ENCODE results near the gene COPA. TPM values are rescaled to one million over a fixed set of nuclear protein-coding genes. Genes with fewer than 3 reads are reported as not detected.

The COPA gene
- polyA plus RNA-seq, 4 donors, result 140 to 179 (median 159) TPM

DNA sequence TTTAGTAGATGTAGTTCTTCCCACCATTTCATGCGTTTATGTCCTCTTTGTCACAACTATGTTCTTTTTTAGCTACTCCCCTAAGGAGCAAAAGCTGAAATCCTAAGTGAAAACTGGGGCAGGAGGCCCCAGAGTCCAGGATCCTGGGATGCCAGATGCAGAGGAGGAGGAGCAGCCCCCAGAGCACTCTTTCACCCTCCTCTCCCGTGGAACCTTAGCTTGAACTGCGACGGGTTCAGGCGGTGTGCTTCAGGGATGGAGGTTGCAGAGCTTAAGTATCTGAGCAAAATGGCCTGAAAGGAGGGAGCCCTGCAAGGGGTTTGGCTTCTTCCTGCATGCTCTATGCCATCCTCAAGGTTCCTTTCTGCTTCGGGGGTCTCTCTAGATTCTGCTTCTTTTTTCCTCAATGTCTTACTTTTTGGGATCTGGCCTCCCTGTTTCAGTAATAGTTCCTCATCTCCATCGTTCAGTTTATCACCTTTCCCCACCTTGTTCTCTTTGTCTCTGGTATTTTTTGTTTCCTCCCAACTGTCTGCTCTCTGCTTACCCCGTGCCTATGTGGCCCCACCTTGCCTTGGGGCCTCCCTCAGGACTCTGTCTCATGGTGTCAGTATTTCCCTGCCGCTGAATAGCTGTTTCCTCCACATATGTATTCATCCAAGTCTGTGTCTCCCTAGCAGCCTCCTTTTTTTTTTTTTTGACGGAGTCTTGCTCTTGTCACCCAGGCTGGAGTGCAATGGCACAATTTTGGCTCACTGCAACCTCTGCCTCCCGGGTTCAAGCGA lies 21.1 kb upstream of the COPA start:
- DNase-seq (ENCODE audit: low read depth in 4 of 4, low spot score in 2 of 4), result no peak

DNA sequence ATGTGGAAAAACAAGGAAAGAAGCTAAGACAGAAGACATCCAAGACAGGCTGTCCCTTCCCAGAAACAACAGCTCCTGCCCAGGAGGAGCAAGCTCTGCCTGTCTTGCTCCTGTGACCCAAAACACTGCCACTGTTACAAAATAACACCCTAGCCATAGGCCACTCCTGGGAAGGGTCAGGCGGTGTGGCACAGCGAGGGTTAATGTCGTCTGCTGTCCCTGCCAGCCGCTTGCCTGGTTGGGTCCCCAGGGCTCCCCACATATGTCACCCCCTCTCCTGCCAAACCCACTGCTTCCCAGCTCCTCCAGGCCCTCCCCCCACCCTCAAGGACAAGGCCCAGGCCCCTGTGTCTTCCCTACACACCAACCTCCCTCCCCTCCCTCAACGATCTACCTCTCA lies 20.0 kb upstream of the COPA start:
- DNase-seq (ENCODE audit: low read depth in 4 of 4, low spot score in 2 of 4), result no peak

DNA sequence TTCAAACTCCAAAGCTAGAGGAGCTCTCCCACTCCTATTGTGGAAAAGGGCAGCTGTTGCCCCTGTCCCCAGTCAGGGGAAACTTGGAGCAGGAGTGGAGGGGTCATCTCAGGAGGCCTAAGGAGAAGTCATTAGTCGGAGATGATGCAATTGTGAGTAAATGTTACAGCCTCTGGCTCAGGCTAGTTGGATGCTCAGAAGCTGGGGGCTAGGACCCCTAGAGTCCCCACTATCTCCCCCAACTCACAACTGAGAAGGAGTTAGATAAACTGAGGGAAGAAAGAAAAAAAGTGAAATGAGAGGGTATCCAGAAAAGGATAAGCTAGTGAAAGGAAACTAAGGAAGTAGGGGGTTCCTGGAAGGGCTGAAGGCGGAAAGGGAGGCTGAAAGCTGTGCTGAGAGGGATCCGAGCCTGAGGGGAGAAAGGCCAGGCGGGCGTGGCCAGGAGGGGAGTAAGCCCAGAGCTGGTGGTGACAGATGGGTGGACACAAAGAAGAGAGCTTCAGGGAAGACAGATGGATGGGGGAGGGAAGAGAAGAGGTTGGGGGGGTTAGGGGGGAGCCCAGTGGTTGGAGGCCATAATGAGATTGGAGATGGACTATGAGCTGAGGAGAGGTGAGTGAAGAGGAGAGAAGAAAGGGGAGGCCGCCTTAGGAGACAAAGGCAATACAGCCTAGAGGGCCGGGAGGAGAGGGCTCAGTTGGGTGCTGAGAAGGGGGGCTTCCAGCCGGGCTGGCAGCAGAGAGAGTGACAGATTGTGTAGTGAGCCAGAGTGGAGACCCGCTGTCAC lies 19.3 kb upstream of the COPA start:
- DNase-seq (ENCODE audit: low read depth in 4 of 4, low spot score in 2 of 4), result no peak

DNA sequence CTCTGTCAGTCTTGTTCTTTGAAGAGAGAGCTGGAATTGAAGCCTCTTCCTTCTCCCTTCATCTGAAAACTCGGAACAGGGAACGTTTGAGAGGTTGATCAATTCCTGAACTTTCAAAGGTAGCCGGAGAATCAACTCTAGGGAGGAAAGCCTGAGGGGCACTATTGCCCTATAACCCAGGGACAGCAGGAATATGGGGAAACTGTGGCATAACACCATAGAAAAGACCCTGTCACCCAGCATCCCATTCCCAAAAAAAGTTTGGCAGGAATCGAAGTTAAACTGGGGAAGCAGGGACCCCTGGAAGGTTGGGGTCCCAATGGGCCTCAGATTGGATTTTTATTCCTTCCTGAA lies 18.7 kb upstream of the COPA start:
- no peak for DNase-seq (ENCODE audit: low read depth in 4 of 4, low spot score in 2 of 4)

DNA sequence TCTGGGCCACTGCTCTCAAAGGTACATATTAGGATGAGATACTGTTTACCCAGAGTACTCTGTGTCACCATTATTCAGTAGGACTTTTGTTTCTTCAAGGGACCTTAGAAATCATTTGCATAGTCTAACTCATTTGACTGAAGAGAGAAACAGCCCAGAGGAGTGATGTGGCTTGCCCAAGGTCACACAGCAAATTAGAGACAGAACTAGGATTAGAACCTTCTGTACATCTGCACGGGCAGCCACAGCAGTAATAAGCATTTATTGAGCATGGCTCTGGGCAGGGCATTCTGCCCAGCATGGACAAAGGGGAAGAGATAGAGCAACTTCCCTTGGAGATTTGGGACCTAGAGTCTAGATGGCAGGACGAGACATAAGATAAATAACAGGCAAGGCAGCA lies 18.1 kb upstream of the COPA start:
- DNase-seq (ENCODE audit: low read depth in 4 of 4, low spot score in 2 of 4), result no peak

DNA sequence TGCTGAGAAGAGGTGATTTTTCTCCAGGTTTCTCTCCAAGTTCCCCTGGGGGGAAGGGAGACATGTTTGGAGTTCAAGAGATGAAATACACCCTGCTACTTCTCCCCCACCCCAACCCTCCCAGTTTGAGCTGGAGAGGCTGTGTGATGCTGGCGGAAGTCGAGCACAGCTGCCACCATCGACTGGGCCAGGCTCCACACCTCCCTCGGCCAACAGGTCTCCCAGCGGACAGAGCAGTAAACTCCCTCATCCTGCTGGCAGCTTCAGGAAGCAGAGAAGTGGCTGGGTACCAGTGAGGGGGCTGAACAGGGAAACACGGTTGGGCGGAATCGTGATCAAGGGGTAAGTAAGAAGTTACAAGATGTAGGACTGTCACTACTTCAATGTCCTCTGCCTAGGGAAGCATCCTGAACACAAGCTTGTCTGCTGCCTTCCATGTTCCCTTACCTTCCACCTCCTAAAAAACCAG lies 17.2 kb upstream of the COPA start:
- DNase-seq (ENCODE audit: low read depth in 4 of 4, low spot score in 2 of 4), result no peak

DNA sequence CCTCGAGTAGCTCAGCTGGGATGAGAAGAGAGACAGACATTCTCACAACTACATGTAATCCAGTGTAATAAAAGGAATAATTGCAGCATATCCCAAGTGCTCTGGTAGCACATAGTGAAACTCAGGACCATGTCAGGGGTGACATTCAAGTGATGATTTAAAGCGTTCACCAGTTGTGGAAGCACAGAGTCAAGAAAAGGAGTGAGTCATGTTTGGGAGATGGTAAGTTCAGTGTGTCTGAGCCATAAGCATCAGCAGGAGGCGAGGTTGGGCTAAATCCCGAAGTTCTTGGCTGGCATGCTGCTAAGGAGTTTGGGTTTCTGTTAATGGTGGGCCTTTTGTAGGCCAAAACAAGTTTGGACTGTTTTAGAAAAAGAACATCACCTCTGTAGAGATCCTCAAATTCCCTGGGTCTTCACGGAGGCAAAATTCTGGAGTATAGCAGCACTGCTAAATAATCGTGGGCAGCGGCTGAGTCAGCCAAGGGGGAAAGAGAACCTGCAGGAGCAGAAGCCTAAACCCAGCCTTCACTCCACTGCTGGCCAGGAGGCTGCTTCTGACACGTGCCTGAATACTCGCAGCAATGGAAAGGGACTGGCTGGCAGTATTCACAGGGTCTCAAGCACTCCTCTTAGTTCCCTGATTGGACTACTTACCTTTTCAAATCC lies 16.6 kb upstream of the COPA start:
- no peak for DNase-seq (ENCODE audit: low read depth in 4 of 4, low spot score in 2 of 4)

DNA sequence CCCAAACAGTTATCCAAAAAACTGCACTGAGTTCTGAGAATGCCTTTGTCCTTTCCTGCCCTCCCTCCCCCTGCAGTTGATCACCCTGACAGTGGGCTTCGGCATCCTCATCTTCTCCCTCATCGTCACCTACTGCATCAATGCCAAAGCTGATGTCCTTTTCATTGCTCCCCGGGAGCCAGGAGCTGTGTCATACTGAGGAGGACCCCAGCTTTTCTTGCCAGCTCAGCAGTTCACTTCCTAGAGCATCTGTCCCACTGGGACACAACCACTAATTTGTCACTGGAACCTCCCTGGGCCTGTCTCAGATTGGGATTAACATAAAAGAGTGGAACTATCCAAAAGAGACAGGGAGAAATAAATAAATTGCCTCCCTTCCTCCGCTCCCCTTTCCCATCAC lies 15.0 kb upstream of the COPA start:
- DNase-seq (ENCODE audit: low read depth in 4 of 4, low spot score in 2 of 4), result no peak

DNA sequence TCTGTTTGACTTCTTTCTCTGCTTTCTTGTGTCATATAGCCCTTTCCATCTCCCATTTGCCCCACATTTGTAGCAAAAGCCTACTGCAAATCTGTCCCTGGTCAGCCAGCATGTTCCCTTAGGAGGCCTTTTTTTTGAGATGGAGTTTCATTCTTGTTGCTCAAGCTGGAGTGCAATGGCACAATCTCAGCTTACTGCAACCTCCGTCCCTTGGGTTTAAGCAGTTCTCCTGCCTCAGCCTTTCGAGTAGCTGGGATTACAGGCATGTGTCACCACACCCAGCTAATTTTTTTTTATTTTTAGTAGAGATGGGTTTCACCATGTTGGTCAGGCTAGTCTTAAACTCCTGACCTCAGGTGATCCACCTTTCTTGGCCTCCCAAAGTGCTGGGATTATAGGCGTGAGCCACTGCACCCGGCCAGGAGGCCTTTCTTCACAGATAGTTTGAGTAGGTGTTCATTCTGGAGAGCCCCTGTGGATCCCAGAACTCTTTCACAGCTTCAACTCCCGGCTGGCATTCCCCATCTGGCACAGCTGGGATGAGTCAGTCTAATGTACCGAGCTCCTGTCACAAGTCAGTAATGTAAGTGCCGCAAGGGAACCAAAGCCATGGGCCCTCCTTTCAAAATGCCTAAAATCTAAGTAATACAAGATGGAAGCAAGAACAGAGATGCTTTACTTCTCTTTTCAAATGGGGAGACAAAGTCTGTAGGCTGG lies 14.4 kb upstream of the COPA start:
- no peak for DNase-seq (ENCODE audit: low read depth in 4 of 4, low spot score in 2 of 4)

DNA sequence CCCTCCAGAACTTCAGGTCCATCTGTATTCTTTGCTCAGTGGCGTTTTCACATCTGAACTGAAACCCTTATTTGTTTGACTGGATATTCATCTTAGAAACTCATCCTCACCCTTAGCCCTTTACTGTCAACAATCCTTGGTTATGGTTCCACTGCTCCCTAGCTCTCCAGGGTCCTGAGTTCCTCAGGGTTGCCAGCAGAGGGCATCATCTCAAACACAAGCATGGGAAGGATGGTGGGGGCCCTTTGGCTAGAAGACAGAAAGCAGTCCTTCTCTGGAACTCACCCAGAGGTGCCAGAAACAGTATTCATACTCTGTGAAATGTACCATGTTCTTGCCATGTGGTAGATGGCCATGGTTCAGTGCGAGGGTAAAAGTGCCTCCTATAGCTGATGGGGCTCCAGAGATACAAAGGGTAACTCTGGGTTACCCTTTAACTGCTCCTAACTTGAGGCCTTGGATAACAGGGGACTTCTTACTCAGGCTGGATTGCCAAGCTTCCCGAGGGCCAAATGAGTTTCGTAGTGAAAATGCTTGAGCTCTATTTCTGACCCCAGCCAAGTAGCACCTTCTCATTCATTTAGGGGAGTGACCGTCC lies 11.4 kb upstream of the COPA start:
- no peak for DNase-seq (ENCODE audit: low read depth in 4 of 4, low spot score in 2 of 4)

DNA sequence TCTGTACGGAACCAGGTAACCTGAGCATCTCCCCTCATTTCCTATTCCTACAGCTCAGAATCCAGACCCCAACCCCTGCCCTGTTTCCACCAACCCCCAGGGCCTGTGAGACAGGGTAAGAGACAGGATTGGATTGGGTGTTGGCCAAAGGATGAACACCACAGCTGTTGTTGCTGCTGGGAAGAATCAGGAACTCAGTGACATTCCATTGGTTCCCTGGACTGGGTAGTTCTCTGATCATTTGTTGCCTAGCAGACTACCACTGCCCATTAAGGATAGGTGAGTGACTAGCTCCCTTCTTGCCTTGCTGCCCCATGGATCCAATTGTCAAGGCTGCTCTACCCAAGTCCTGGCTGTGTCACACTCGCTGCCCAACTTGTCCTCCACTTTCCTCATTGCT lies 10.2 kb upstream of the COPA start:
- DNase-seq (ENCODE audit: low read depth in 4 of 4, low spot score in 2 of 4), result no peak

DNA sequence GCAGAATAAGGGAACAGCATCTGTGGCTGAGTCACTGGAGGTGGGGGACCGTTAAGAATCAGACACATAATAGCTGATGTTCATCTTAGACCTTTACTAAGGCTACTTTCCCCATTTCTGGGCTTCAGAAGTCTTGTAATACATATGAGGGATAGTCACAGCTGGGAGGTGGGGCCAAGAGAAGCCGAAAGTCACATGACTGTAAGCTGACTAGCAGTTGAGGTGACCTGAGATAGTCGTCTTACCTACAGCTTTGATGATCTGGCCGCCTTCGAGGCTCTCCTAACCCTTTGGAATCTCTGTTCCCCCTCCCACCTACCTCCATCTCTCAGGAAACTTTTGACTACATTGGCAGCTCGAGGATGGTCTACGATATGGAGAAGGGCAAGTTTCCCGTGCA lies 9.5 kb upstream of the COPA start:
- DNase-seq (ENCODE audit: low read depth in 4 of 4, low spot score in 2 of 4), result no peak

DNA sequence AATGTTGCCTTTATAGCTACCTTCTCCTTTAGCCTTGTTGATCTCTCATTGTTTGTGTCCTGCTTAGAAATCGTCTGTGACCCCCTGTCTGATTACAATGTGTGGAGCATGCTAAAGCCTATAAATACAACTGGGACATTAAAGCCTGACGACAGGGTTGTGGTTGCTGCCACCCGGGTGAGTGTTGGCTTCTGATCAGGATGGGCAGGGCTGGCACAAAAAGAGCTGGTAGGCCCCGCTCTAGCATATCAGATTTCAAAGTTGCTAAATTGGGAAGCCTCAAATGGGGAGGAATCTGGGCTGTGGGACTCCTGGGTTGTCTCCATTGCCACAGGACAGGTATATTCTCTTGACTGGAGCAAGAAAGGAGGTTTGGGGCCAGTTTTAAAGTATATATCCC lies 8.6 kb upstream of the COPA start:
- DNase-seq (ENCODE audit: low read depth in 4 of 4, low spot score in 2 of 4), result no peak

DNA sequence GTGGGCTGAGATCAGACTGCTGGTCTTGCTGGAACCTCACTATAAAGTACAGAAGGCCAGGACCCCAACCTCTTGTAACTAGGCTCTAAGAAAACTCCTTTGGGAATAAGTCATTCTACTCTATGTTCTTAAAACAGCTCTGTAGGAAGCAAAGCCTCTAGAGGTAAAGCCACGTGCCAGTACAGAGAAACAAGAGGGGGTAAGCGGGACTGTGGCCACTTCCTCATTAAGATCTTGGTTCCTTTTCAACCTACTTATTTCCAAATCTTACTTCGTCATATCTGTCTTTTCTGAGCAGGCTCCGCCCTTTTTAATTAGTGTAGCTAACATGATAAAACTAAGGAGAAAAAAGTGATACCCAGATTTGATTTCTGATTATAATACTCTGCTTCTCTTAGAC lies 3.9 kb upstream of the COPA start:
- DNase-seq (ENCODE audit: low read depth in 4 of 4, low spot score in 2 of 4), result no peak

DNA sequence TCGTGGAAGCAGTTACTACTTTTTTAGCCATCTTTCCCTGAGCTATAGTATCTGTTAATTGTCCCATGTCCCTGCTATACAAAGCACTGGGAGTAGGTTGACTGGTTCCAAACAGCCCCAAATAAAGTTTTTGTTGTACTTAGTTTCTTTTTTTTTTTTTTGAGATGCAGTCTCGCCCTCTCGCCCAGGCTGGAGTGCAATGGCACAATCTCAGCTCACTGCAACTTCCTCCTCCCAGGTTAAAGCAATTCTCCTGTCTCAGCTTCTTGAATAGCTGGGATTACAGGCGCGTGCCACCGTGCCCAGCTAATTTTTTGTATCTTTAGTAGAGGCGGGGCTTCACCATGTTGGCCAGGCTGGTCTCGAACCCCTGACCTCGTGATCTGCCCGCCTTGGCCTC lies 3.4 kb upstream of the COPA start:
- no peak for DNase-seq (ENCODE audit: low read depth in 4 of 4, low spot score in 2 of 4)

DNA sequence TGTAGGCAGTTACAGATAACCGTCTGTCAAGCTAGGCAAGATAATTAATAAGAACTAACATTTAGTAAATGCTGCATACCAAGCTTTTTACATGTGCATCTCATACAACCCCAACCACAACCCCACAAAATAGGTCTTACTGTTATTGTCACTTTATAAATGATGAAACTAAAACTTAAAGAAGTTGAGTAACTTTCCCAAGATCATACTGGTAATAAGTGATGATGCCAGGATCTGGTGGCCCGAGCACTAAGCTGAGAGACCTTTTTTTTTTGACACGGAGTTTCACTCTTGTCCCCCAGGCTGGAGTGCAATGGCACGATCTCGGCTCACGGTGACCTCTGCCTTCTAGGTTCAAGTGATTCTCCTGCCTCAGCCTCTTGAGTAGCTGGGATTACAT lies 1.9 kb upstream of the COPA start:
- DNase-seq (ENCODE audit: low read depth in 4 of 4, low spot score in 2 of 4), result no peak

DNA sequence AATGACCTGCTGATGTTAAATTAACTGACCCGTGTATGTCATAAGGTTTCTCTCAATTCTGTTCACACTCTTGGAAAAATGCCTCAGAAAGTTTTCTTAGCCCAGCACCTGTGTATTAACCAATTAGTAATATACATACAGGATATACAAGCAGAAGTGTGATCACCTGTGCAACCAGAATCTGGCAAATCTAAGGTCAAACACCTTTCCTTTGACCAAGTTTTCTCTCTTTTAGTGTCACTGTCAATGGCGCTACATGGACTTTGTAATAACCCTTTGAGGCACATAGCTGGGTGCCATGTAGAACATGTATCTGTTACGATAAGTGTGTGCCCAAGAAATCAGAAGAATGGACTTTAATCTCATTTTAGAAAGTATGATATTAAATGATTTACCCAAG lies 1.2 kb upstream of the COPA start:
- DNase-seq (ENCODE audit: low read depth in 4 of 4, low spot score in 2 of 4), result no peak

DNA sequence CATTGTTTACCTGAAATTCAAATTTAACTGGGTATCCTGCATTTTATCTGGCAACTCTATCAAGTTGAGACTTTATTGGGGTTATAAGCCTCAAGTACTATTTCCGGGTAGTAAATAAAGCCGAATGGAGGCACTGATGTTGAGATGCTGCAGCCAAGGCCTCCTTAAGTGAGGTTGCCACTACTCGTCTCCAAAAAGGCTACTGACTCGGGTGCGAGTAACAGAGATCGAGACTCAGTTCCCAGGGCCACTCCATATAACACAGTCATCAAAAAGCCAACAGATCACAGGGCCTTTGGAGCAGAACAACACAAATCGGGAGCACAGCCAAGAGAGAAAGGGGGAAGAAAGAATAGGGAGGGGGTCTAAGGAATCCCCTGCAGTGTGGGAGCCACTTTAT lies 524 bp downstream of the COPA start:
- peak in 2 of 4 donors; percentile 21 to 34 for DNase-seq (ENCODE audit: low read depth in 4 of 4, low spot score in 2 of 4)

DNA sequence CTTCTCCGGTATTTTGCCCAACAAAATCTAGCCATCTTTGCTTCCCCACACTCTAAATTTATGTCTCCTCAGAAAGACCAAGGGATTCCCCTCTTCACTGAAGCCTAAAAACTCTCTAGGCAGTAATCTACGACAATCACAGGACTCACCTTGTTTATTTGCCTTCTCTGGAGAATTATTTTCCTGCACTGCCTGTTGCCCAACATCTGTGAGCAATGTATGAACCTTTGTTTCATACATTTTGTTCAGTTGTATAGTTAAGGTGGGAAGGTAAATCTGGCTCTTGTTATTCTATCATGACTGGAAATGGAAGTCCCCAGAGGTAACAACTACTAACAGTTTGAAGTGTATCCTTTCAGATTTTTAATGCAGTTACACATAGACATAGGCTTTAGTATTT lies 2.2 kb downstream of the COPA start:
- no peak for DNase-seq (ENCODE audit: low read depth in 4 of 4, low spot score in 2 of 4)

DNA sequence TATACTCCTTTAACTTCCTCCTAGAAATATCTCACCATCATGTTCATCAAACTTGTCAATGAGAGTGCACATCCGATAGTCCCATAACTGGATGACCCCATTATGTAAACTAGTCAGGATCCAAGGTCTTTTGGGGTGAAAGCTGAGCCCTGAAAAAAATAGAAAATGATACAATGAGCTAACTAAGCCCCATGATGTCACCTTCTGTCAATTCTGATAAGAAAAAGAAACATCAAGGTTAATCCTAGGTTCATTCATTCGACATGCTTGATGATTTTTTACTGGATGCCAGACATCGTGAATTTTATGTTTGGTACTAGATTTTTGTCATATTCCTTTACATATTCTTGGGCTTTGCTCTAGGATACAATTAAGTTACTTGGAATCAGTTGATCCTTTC lies 2.9 kb downstream of the COPA start:
- no peak for DNase-seq (ENCODE audit: low read depth in 4 of 4, low spot score in 2 of 4)

DNA sequence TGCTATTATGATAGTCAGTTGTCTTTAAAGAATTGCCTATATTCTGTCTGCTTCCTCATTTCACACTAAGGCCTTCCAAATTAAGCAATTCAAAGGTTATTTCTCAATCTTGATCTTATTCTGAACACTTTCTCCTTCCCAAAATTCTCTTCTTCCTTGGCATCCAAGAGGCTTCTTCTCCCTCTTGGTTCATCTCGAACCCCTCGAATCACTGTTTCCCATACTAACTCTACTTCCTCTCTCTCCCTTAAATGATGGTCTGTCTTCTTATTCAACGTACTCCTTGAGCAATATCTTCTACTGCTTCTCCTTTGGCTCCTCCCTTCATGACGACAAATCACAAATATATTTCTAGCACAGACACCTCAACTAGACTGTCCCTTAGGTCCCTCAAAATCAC lies 4.5 kb downstream of the COPA start:
- DNase-seq (ENCODE audit: low read depth in 4 of 4, low spot score in 2 of 4), result no peak
